Stimulated activated CD4-positive, alpha-beta T cell treated with anti-CD3 and anti-CD28 coated beads, Interleukin-4, amount 100 ng/mL, for 24 hours (primary cell): ENCODE data around the gene EDDM3A.

ENCODE experiments used
- DNase-seq: peaks from one replicate; pipeline ENCODE4 v3.0.0-alpha.2; 2020

The EDDM3A gene

DNA sequence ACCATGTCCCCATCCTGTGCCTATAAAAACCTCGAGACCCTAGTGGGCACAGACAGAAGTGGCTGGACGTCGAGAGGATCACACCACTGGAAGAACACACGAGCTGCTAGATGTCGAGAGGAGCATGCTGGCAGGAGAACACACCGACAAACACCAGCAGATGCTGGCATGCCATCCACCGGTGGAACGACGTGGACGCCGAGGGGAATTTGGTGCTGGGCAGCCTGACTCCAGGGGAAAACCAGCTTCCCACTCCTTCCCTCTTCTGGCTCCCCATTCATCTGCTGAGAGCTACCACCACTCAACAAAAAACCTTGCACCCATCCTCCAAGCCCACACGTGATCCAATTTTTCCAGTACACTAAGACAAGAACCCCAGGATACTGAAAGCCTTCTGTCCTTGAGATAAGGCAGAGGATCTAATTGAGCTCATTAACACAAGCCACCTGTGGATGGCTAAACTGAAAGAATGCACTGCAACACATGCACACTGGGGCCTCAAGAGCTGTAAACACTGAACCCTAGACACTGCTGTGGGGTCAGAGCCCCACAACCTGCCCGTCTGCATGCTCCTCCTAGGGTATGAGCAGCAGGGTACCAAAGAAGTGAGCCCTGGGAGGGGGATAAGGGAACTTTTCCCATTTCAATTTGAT, 44.9 kb downstream of the EDDM3A start:
- DNase-seq: no peak

DNA sequence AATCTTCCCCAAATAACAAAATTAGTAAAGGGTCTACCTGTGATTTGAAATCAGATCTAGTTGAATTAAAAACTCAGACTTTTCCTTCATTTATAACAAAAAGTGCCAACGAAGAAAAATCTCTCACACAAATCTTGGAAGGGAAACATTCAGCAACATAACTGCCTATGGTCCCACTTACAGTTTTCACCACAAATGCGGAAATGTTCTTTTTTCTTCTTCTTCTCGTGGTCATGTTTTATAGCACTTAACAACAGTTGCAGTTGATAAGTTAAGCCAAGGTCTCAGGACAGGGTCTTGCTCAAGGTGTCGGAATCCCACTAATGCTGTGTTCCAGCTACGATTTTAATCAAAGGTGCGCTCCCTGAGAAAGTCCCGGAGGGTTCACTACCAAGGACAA, 45.5 kb downstream of the EDDM3A start:
- DNase-seq: no peak

DNA sequence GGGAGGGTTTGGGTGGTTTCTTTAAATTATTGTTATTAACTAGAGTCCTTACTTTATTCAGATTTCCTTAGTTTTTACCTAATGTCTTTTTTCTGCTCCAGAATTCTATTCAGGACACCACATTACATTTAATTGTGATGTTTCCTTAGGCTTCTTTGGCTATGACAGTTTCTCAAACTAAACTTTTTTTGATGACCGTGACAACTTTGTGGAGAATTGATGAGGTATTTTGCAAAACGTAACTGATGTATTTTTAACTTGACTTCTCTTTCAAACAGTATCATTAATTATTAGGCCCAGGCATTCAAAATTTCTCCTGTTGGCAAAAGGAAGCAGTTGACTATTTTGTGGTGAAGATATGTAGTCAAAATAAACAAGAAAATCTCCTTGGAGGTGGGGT, 45.9 kb downstream of the EDDM3A start:
- no peak for DNase-seq

- no peak for DNase-seq
Observed at GRCh38 chr14:20792556-20792955, 46.9 kb downstream of the EDDM3A start.

DNA sequence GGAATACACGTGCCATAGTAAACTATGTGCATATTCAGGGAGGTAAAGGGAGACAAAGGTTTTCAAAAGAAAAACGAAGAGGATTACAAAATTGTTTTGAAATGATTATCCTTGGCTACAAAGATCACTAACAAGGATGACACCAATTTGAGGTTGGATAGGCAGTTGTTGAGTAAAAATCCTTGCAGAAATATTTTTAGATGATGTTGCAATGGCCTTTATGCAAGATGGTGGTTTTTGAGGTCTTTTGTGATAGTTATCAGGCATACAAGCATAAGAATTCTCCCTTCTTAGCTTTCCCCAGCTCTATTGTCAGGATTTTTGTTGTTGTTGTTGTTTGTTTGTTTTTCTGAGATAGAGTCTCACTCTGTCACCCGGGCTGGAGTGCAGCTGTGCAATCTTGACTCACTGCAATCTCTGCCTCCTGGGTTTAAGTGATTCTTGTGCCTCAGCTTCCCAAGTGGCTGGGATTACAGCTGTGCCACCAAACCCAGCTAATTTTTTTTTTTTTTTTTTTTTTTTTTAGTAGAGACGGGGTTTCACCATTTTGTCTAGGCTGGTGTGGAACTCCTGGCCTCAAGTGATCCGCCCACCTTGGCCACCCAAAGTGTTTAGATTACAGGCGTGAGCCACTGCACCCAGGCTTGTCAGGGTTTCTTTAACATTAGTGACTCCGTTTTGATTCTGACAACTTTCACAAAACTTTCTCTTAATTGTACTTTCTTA, 49.1 kb downstream of the EDDM3A start:
- DNase-seq: no peak

DNA sequence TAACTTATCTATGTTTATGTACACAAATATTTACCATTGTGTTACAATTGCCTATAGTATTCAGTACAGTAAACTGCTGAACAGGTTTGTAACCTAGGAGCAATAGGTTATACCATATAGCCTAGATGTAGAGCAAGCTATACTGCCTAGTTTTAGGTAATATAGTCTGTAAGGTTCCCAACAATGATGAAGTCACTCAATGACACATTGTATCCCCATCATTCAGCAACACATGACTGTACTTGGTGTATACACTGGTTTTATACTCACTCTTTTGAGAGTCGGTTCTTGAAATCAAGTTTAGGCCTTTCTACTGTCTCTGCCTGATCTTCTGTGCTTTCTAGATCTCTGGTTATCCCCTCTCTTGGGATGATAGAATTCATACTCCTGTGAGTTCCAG, 51.5 kb downstream of the EDDM3A start:
- DNase-seq: no peak
